HTERT RPE-1 (cell line): ENCODE measurements around the gene PRM2.

Source experiments
- in situ Hi-C: fragments of 300-500 bp; cut with MboI; formaldehyde crosslinking; loops from 4 replicates; pipeline ENCODE4 v1.14.3; 2020; ENCODE audit warnings: low sequenced_read_pairs

Gene PRM2

DNA sequence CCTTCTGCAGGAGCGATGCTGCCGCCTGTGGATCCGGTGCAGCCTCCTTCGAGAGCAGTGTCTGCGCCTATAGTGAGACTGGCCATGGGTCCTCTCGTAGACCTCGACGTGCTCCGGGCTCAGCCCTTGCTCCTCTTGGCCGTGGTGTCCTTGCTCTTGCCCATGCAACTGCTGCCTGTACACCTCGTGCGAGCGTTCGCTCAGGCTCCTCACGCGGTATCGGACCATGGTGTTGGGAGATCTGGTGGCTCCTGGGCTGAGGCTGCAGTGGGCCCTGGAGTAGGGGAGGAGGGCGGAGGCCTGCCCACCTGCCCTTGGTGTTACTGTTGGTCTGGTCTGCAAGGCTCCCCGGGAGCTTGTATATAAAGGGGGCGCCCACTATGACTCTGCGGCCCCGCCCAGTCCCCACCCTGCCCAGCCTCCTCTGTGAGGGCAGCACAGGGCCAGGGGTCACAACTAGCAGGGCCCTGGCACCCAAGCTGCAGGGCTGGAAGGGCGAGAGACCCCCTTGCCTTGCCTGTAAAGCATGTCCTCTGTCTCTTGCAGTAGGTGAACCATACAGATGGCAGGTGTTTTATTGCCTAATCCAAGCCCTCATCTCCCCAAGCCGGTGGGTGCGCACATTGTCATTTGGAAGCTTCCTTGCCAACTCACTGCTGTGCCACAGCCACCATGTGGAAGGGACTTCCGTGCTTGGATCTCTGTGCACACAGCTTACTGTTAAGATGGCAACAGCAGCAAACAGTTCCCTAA, at the start of gene PRM2:
PRM2 (minus strand) TSS at position 338 of the 753 bp plus-strand sequence; CDS start at position 228, 110 bp downstream.
- in situ Hi-C loops, result no loop called here

DNA sequence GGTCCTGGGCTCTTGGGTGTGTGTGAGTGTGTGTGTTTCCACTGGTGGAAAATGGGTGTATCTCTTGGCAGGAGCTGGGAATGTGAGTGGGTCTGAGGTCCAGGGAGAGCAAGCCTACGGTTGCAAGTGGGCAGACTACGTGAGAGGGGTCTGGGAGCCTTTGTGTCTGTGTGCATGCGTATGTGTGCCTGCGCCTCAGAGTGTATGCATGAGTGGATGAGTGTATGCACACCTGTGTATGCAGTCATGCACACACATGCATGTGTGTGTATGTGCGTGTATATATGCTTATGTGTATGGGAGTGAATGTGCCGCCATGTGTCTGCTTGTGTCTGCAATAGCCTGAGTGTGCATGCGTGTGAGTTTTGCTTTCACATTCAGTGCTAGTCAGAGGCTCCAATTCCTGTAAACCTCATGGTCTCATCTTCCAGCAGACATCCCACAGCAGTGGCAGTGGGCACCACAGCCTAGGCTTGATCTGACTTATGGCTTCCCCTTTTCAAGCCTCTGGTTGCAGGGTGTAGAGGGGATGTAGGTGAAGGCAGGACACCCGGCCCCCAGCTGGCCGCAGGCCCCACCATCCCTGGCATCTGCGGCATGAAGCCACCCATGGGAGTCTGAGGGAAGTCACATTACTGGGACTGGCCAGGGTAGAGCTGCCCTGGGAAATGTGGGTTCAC, 49.3 kb upstream of the PRM2 start:
- in situ Hi-C loops, result no loop called here

DNA sequence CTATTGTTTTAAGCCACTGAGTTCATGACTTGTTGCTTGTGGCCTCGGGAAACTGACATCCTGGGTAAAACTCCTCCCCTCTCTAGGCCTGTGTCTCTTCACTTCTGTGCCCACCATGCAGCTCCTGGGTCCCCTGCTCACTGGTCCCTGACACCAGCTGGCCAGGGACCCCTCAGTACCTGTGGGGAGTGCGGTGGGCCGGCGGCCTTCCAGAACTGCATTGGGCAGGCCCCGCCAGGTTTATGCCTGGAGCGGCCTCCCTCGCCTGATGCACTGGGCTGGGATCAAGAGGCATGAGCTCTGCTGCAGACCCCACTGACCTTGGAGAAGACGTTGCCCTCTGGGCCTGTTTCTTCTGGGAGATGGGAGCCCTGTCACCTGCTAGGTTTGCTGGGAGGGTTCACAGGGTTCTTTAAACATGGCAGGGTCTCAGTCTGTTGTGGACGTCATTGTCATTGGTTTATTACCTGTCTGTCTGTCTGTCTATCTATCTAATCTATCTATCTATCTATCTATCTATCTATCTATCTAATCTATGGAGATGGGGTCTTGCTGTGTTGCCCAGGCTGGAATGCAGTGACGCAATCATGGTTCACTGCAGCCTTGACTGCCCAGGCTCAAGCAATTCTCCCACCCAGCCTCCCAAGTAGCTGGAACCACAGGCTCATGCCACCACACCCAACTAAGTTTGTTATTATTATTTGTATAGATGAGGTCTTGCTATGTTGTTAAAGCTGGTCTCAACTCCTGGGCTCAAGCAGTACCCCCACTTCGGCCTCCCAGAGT, 47.5 kb upstream of the PRM2 start:
- in situ Hi-C loops, result no loop called here

- in situ Hi-C loops, result no loop called here
Measured at GRCh38 chr16:11322823-11323222, 46.5 kb upstream of the PRM2 start.

GRCh38 chr16:11321662-11322061, 45.4 kb upstream of the PRM2 start:
- in situ Hi-C loops, result no loop called here

- in situ Hi-C loops, result no loop called here
Measured at GRCh38 chr16:11320170-11320569, 43.9 kb upstream of the PRM2 start.

GRCh38 chr16:11319529-11320146, 43.4 kb upstream of the PRM2 start:
- in situ Hi-C loops, result no loop called here

- in situ Hi-C loops, result no loop called here
Measured at GRCh38 chr16:11318817-11319216, 42.5 kb upstream of the PRM2 start.

DNA sequence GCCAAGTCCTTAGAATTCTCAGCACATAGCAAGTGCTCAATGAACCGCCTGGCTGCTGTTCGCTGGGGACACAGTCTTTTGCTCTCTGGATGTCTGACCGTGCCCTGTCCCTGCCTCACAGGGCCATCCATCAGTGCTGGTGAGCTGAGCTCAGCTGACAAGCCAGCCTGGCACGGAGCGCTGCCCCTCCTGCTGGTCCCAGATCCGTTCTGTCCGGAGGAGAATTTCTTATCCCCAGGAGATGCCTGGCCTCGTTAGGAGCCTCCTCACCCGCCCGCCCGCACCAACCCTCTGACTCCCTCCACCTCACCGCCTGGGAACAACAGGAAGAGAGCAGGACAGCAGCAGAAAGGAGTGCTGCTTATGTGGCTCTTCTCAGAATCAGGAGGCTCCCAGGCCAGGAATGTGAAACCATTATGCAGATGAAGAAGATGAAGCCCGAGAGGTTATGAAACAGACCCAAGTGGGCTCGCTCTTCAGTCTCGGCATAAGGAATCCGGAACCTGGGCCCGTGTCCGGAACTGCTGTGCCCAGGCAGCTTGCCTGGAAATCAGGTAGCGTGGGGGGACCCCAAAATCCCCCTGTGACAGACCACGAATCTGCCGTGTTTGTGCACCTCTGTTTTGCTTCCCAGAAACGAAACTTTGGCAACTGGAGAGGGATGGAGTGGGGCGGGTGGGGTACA, 40.2 kb upstream of the PRM2 start:
- in situ Hi-C loops, result no loop called here

- in situ Hi-C loops, result no loop called here
Measured at GRCh38 chr16:11315510-11315909, 39.2 kb upstream of the PRM2 start.

- in situ Hi-C loops, result no loop called here
Measured at GRCh38 chr16:11314309-11314894, 38.1 kb upstream of the PRM2 start.

GRCh38 chr16:11313493-11314308, 37.4 kb upstream of the PRM2 start:
- in situ Hi-C loops, result no loop called here

GRCh38 chr16:11312718-11313492, 36.6 kb upstream of the PRM2 start:
- in situ Hi-C loops, result no loop called here

DNA sequence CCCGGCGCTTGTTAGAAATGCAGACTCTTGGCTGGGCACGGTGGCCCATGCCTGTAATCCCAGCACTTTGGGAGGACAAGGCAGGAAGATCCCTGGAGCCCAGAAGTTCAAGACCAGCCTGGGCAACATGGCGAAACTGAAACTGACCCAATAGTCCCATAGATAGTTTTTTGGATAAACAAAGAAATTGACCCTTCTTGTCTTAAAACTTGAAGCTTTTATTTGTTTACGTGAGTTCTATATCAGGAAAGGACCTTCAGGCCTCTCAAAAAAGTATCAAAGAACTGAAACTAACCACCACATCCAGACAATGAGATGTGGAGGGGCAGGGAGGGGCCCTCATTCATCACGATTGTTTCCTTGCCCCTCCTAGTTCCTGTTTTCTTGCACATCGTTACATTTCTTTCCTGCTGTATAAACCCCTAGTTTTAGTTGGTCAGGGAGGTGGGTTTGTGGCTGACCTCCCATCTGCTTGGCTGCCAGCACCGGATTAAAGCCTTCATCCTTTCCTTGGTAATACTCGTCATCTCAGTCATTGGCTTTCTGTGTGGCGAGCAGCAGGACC, 34.8 kb upstream of the PRM2 start:
- in situ Hi-C loops, result no loop called here

- in situ Hi-C loops, result no loop called here
Measured at GRCh38 chr16:11310634-11310977, 34.3 kb upstream of the PRM2 start.

- in situ Hi-C loops, result no loop called here
Measured at GRCh38 chr16:11309895-11310633, 33.8 kb upstream of the PRM2 start.

GRCh38 chr16:11308493-11309283, 32.4 kb upstream of the PRM2 start:
- in situ Hi-C loops, result no loop called here
